Measurements from ENCODE around the gene GDNF. TPM values are rescaled to one million over a fixed set of nuclear protein-coding genes. Genes with fewer than 3 reads are reported as not detected.

GDNF gene
- total RNA-seq, 1 donor from 2014 or later, result 0.85 TPM

- DNase-seq (ENCODE audit: low spot score in 2 of 2, unreplicated experiment in 2 of 2), result no peak
- no peak for TF ChIP-seq CTCF (IDR thresholded peaks at IDR 0.05; ENCODE audit: unreplicated experiment)
- Mint-ChIP-seq H3K27me3 (ENCODE audit: low read depth) (no peaks in the 10 kb centered on the region), H3K27ac (no peak overlapping the region), H3K4me3 (no peak overlapping the region), H3K36me3 (peaks cover 3% of the 10 kb centered on the region), H3K4me1 (peaks cover 2% of the 10 kb centered on the region), H3K9me3 (peaks cover 4% of the 10 kb centered on the region)
Observed at GRCh38 chr5:37777432-37778130, 62.3 kb downstream of the GDNF start.

GRCh38 chr5:37776826-37777225 lies 63.0 kb downstream of the GDNF start:
- no peak for TF ChIP-seq CTCF (IDR thresholded peaks at IDR 0.05; ENCODE audit: unreplicated experiment)
- H3K9me3 Mint-ChIP-seq, result peaks cover 4% of the 10 kb centered on the region
- H3K4me3 Mint-ChIP-seq, result no peak overlapping the region
- no peak for DNase-seq (ENCODE audit: low spot score in 2 of 2, unreplicated experiment in 2 of 2)
- no peaks in the 10 kb centered on the region for H3K27me3 Mint-ChIP-seq (ENCODE audit: low read depth)
- H3K36me3 Mint-ChIP-seq, result peaks cover 3% of the 10 kb centered on the region
- H3K27ac Mint-ChIP-seq, result no peak overlapping the region
- H3K4me1 Mint-ChIP-seq, result peaks cover 2% of the 10 kb centered on the region

GRCh38 chr5:37774912-37775483 lies 64.8 kb downstream of the GDNF start:
- Mint-ChIP-seq H3K9me3 (peaks cover 4% of the 10 kb centered on the region), H3K36me3 (peaks cover 3% of the 10 kb centered on the region), H3K4me1 (peaks cover 2% of the 10 kb centered on the region), H3K4me3 (no peak overlapping the region), H3K27ac (no peak overlapping the region), H3K27me3 (ENCODE audit: low read depth) (no peaks in the 10 kb centered on the region)
- TF ChIP-seq CTCF (IDR thresholded peaks at IDR 0.05; ENCODE audit: unreplicated experiment), result peak; percentile 88
- no peak for DNase-seq (ENCODE audit: low spot score in 2 of 2, unreplicated experiment in 2 of 2)

- H3K9me3 Mint-ChIP-seq, result peaks cover 4% of the 10 kb centered on the region
- H3K36me3 Mint-ChIP-seq, result peaks cover 3% of the 10 kb centered on the region
- H3K27ac Mint-ChIP-seq, result no peak overlapping the region
- H3K4me3 Mint-ChIP-seq, result no peak overlapping the region
- TF ChIP-seq CTCF (IDR thresholded peaks at IDR 0.05; ENCODE audit: unreplicated experiment), result no peak
- no peaks in the 10 kb centered on the region for H3K27me3 Mint-ChIP-seq (ENCODE audit: low read depth)
- H3K4me1 Mint-ChIP-seq, result peaks cover 2% of the 10 kb centered on the region
- DNase-seq (ENCODE audit: low spot score in 2 of 2, unreplicated experiment in 2 of 2), result no peak
Observed at GRCh38 chr5:37773809-37774208, 66.0 kb downstream of the GDNF start.

- H3K9me3 Mint-ChIP-seq, result peaks cover 4% of the 10 kb centered on the region
- H3K4me3 Mint-ChIP-seq, result no peak overlapping the region
- H3K4me1 Mint-ChIP-seq, result peaks cover 2% of the 10 kb centered on the region
- TF ChIP-seq CTCF (IDR thresholded peaks at IDR 0.05; ENCODE audit: unreplicated experiment), result no peak
- no peaks in the 10 kb centered on the region for H3K27me3 Mint-ChIP-seq (ENCODE audit: low read depth)
- peaks cover 3% of the 10 kb centered on the region for H3K36me3 Mint-ChIP-seq
- H3K27ac Mint-ChIP-seq, result no peak overlapping the region
- no peak for DNase-seq (ENCODE audit: low spot score in 2 of 2, unreplicated experiment in 2 of 2)
Observed at GRCh38 chr5:37772255-37772654, 67.6 kb downstream of the GDNF start.

Measured in mesothelial cell of epicardium (in vitro differentiated cells).